ENCODE measurements around the gene METTL23. TPM values are rescaled to one million over a fixed set of nuclear protein-coding genes. Genes with fewer than 3 reads are reported as not detected.
A peak's percentile ranks its signal among the peaks of the same experiment; 100 is the strongest.
"Not testable (repeated sequence)": the region's sequence is repeated elsewhere in the genome, so short reads cannot be mapped to it uniquely, and the experiment has no call there.

METTL23 gene
- total RNA-seq, 1 experiment from 2014 or later = 58.7 TPM

DNA sequence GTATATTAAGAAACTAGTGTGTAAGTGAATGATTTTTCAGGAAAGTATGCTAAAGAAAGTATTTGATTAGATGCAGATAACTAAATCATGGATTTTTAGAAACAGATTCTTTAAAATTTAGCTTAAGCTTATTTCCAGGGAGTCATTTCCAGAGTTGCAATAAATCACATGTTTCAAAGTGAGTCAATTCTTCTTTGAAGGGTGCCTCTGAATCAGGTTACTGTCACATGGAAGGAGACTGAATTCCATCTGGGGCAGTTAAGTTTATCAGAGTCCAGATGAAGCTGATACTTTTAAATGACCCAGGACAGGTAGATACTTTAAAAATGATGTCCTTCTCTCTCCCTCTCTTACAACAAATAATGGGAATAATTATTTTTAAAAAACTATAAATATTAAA, 16.3 kb downstream of the METTL23 start:
- no peak for TF ChIP-seq EZH2phosphoT487 (IDR thresholded peaks at IDR 0.05; ENCODE audit: borderline replicate concordance, low read length)
- TF ChIP-seq, protein P1, sequence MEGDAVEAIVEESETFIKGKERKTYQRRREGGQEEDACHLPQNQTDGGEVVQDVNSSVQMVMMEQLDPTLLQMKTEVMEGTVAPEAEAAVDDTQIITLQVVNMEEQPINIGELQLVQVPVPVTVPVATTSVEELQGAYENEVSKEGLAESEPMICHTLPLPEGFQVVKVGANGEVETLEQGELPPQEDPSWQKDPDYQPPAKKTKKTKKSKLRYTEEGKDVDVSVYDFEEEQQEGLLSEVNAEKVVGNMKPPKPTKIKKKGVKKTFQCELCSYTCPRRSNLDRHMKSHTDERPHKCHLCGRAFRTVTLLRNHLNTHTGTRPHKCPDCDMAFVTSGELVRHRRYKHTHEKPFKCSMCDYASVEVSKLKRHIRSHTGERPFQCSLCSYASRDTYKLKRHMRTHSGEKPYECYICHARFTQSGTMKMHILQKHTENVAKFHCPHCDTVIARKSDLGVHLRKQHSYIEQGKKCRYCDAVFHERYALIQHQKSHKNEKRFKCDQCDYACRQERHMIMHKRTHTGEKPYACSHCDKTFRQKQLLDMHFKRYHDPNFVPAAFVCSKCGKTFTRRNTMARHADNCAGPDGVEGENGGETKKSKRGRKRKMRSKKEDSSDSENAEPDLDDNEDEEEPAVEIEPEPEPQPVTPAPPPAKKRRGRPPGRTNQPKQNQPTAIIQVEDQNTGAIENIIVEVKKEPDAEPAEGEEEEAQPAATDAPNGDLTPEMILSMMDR (conservative IDR thresholded peaks at IDR 0.05; ENCODE audit: low read depth, low read length) = no peak
- TF ChIP-seq EZH2 (IDR thresholded peaks at IDR 0.05; ENCODE audit: low read length, unreplicated experiment) = no peak
- no peaks in the 10 kb centered on the region for H3F3A ChIP-seq (ENCODE audit: low read length, unreplicated experiment)
- peaks cover 30% of the 10 kb centered on the region for H3K36me3 ChIP-seq (ENCODE audit: low read depth, low read length)
- ATAC-seq = no peak
- ChIA-PET CTCF (no interaction called here), POLR2A (ENCODE audit: unreplicated experiment) (no interaction called here)
- peaks cover 18% of the 10 kb centered on the region for H3K4me1 ChIP-seq (ENCODE audit: insufficient read depth, low read length)
- no peak overlapping the region for H3K9ac ChIP-seq (ENCODE audit: low read length)
- no peaks in the 10 kb centered on the region for H3K27me3 ChIP-seq (ENCODE audit: low read length)
- H4K20me1 ChIP-seq (ENCODE audit: low read length) = no peaks in the 10 kb centered on the region
- intact Hi-C loops (cut with micrococcal nuclease) = no loop called here
- H3K27ac ChIP-seq (ENCODE audit: low read length) = no peak overlapping the region
- no peak overlapping the region for H3K4me2 ChIP-seq (ENCODE audit: low read length)
- DNase-seq = peak; percentile 37
- peaks cover 30% of the 10 kb centered on the region for H3K79me2 ChIP-seq (ENCODE audit: low read length)
- H3K9me3 ChIP-seq (ENCODE audit: low read length) = no peaks in the 10 kb centered on the region
- H3K9me2 ChIP-seq (replicated peaks; ENCODE audit: low read length) = no peaks in the 10 kb centered on the region
- no peak overlapping the region for H2AFZ ChIP-seq (ENCODE audit: low read length)
- BruUV-seq (replicated peaks) = no TSS peak
- no peak overlapping the region for H3K4me3 ChIP-seq (ENCODE audit: low read length)

DNA sequence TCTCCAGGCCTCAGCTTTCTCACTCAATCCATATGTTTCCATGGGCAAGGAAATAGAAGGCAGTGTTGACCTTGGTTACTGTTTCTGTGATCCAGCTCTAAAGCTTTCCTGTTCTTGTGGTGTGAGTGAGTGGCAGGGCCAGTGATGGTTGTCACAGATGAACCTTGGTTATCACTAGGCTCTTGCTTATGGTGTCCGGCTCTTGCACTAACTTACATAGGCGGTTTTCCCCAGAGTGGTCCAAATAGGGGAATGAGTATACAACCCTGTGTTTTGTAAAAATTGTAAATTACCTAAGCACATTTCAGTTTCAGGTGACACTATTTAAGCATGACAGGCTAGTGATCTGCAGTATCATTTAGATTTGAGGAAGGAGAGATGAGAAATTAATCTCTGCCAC, 18.1 kb downstream of the METTL23 start:
- Histone ChIP-seq H3K9me2 (replicated peaks; ENCODE audit: low read length) (no peaks in the 10 kb centered on the region), H3K9ac (ENCODE audit: low read length) (no peak overlapping the region), H3K4me3 (ENCODE audit: low read length) (no peak overlapping the region), H2AFZ (ENCODE audit: low read length) (no peak overlapping the region), H3K27me3 (ENCODE audit: low read length) (no peaks in the 10 kb centered on the region), H3K79me2 (ENCODE audit: low read length) (peaks cover 12% of the 10 kb centered on the region), H3K36me3 (ENCODE audit: low read depth, low read length) (peaks cover 34% of the 10 kb centered on the region), H3K4me2 (ENCODE audit: low read length) (no peak overlapping the region), H3F3A (ENCODE audit: low read length, unreplicated experiment) (no peaks in the 10 kb centered on the region), H4K20me1 (ENCODE audit: low read length) (no peaks in the 10 kb centered on the region), H3K9me3 (ENCODE audit: low read length) (no peaks in the 10 kb centered on the region), H3K4me1 (ENCODE audit: insufficient read depth, low read length) (0 out of 2 replicates have a peak, but pooled peaks cover 6% of the 10 kb centered on the region), H3K27ac (ENCODE audit: low read length) (no peak overlapping the region)
- ATAC-seq (no peak), DNase-seq (no peak)
- CTCF ChIA-PET = no interaction called here
- intact Hi-C loops (cut with micrococcal nuclease) = no loop called here
- no TSS peak for BruUV-seq (replicated peaks)
- TF ChIP-seq, protein P1 (conservative IDR thresholded peaks at IDR 0.05; ENCODE audit: low read depth, low read length) = no peak
- TF ChIP-seq EZH2phosphoT487 (IDR thresholded peaks at IDR 0.05; ENCODE audit: borderline replicate concordance, low read length) (no peak), EZH2 (IDR thresholded peaks at IDR 0.05; ENCODE audit: low read length, unreplicated experiment) (no peak)
- POLR2A ChIA-PET (ENCODE audit: unreplicated experiment) = no interaction called here

DNA sequence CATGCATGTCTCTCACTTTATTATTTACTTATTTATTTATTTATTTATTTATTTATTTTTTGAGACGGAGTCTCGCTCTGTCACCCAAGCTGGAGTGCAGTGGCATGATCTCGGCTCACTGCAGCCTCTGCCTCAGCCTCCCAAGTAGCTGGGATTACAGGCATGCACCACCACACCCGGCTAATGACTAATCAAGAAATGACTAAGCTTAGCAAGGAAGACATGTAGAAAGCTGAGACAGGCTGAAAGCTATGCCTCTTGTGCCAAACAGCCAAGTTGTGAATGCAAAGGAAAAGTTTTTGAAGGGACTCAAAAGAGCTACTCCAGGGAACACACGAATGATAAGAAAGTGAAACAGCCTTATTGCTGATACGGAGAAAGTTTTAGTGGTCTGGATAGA, 19.1 kb downstream of the METTL23 start:
- H3K9me2 ChIP-seq (replicated peaks; ENCODE audit: low read length); H4K20me1 ChIP-seq (ENCODE audit: low read length); H3K9me3 ChIP-seq (ENCODE audit: low read length); H3K79me2 ChIP-seq (ENCODE audit: low read length); H2AFZ ChIP-seq (ENCODE audit: low read length); H3K27me3 ChIP-seq (ENCODE audit: low read length); POLR2A ChIA-PET (ENCODE audit: unreplicated experiment); H3K4me3 ChIP-seq (ENCODE audit: low read length); H3K4me1 ChIP-seq (ENCODE audit: insufficient read depth, low read length); H3K9ac ChIP-seq (ENCODE audit: low read length); BruUV-seq (replicated peaks); H3K27ac ChIP-seq (ENCODE audit: low read length); intact Hi-C loops (cut with micrococcal nuclease); H3K4me2 ChIP-seq (ENCODE audit: low read length); H3F3A ChIP-seq (ENCODE audit: low read length, unreplicated experiment); CTCF ChIA-PET: not testable (repeated sequence)
- ATAC-seq = peak; percentile 73
- DNase-seq = peak; percentile 51
- H3K36me3 ChIP-seq (ENCODE audit: low read depth, low read length) = peaks cover 34% of the 10 kb centered on the region
